AG09309 (cell line): ENCODE data around the gene GRID1.

Experiments used
- DNase-seq: peaks from one replicate; pipeline ENCODE4 v3.0.0-alpha.2; 2010; ENCODE audit warnings: low read depth
- H3K4me3 ChIP-seq: 2 replicates; pipeline ENCODE4 v1.5.1; 2011; ENCODE audit warnings: mild to moderate bottlenecking, low read depth, low read length, moderate library complexity; ENCODE audit not compliant: control insufficient read depth
- TF ChIP-seq, protein P1 (sequence below): IDR thresholded peaks from 2 replicates; pipeline ENCODE4 v1.5.1; 2011; ENCODE audit warnings: mild to moderate bottlenecking, low read depth, low read length, inconsistent platforms; ENCODE audit not compliant: insufficient read depth, control insufficient read depth; ENCODE audit errors: missing control alignments

The GRID1 gene

GRCh38 chr10:86410542-86411124 is 44.0 kb upstream of the GRID1 start:
- TF ChIP-seq, protein P1, sequence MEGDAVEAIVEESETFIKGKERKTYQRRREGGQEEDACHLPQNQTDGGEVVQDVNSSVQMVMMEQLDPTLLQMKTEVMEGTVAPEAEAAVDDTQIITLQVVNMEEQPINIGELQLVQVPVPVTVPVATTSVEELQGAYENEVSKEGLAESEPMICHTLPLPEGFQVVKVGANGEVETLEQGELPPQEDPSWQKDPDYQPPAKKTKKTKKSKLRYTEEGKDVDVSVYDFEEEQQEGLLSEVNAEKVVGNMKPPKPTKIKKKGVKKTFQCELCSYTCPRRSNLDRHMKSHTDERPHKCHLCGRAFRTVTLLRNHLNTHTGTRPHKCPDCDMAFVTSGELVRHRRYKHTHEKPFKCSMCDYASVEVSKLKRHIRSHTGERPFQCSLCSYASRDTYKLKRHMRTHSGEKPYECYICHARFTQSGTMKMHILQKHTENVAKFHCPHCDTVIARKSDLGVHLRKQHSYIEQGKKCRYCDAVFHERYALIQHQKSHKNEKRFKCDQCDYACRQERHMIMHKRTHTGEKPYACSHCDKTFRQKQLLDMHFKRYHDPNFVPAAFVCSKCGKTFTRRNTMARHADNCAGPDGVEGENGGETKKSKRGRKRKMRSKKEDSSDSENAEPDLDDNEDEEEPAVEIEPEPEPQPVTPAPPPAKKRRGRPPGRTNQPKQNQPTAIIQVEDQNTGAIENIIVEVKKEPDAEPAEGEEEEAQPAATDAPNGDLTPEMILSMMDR, result no peak
- no peak overlapping the region for H3K4me3 ChIP-seq
- DNase-seq, result peak; percentile 74

GRCh38 chr10:86409183-86409582 is 42.6 kb upstream of the GRID1 start:
- DNase-seq, result no peak
- H3K4me3 ChIP-seq, result no peak overlapping the region
- TF ChIP-seq, protein P1, result no peak

DNA sequence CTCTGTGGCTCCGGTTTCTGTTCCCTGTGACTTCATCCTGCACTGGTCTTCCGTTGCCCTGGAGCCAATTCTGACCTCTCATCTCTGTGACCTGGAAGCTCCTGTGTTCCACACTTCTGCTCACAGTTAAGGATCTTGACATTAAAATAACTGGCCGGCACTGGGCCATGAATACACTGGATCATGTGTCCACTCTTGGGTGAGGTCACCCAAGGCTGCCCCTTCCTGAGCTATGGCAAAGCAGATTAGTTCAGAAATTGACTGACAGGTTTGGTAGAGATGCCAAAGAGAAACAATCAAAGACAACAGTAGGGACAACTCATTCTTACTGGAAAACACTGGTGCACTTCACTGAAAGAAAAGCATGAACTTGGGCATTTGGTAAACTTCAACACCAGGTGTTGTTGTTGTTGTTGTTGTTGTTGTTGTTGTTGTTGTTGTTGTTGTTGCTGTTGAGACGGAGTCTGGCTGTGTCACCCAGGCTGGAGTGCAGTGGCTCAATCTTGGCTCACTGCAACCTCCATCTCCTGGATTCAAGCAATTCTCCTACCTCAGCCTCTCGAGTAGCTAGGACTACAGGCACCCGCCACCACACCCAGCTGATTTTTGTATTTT is 36.7 kb upstream of the GRID1 start:
- TF ChIP-seq, protein P1, result no peak
- no peak overlapping the region for H3K4me3 ChIP-seq
- DNase-seq, result no peak

DNA sequence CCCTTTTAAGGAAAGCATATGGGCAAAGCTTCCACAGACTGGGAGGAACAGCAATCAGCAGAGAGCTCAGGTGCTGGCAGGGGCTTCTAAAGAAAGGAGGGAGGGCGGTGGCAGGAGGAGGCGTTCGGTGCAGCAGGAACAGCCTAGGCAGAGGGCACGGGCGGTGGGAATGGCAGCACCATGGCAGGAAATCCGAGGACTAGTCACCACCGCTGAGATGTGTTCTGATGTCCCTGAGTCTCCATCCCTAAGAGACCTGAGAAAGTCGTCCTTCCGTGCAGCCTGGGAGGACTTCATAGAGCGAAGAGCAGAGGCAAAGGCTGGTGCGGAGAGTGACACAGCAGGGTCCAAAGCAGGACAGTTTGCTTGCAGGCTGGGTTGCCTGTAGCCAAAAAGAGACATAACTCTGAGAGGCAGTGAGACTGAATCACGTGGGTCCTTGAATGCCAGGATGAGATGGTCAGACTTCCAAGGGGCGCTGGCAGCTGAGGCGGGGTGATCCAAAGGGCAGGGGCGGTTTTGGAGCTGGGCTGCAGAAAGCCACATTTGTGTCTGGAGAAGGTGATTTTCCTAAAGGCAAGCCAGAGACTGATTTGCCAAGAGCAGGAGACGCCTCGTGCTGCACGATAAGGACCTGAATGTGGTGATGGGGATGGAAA is 35.8 kb upstream of the GRID1 start:
- no peak for DNase-seq
- TF ChIP-seq, protein P1, result no peak
- H3K4me3 ChIP-seq, result peak overlapping the region; percentile 12

- H3K4me3 ChIP-seq, result peak overlapping the region; percentile 89
- DNase-seq, result no peak
- TF ChIP-seq, protein P1, result no peak
Observed at GRCh38 chr10:86401588-86402282, 35.1 kb upstream of the GRID1 start.

- TF ChIP-seq, protein P1, result no peak
- peak overlapping the region; percentile 89 for H3K4me3 ChIP-seq
- DNase-seq, result no peak
Observed at GRCh38 chr10:86400705-86401587, 34.4 kb upstream of the GRID1 start.
